ENCODE data around the gene MGRN1. TPM values are rescaled to one million over a fixed set of nuclear protein-coding genes. Genes with fewer than 3 reads are reported as not detected.
A peak's percentile ranks its signal among the peaks of the same experiment; 100 is the strongest.

The MGRN1 gene
- total and polyA plus RNA-seq, 11 donors: 17.9 to 75.0 (median 38.0) TPM

DNA sequence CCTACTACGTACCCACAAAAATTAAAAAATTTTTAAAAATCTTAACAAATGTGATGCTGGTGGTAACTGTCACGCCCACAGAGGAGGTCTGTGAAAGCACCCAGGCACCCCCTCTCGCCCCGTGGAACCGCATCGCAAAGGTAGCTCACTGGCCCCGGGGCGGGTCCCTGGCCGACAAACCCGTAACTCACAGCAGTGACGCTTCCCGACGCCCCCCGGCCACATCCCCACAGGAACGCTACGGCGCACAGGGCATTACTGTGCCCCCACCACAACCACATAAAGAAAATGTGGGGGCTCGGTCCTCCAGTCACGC lies 109.1 kb downstream of the MGRN1 start:
- no peak for ATAC-seq
- no peaks in the 10 kb centered on the region for H3K27me3 ChIP-seq
- peaks cover 0 to 17% (median 15%) of the 10 kb centered on the region in 12 donors for H3K4me1 ChIP-seq
- DNase-seq: peak in 2 of 5 donors; percentile 31 to 54
- peak overlapping the region; percentile 47 to 90 (median 78) for H3K27ac ChIP-seq
- peaks cover 0 to 25% (median 15%) of the 10 kb centered on the region in 9 donors for H3K36me3 ChIP-seq
- no peak for TF ChIP-seq POLR2A (IDR thresholded peaks at IDR 0.05)
- TF ChIP-seq, protein P1, sequence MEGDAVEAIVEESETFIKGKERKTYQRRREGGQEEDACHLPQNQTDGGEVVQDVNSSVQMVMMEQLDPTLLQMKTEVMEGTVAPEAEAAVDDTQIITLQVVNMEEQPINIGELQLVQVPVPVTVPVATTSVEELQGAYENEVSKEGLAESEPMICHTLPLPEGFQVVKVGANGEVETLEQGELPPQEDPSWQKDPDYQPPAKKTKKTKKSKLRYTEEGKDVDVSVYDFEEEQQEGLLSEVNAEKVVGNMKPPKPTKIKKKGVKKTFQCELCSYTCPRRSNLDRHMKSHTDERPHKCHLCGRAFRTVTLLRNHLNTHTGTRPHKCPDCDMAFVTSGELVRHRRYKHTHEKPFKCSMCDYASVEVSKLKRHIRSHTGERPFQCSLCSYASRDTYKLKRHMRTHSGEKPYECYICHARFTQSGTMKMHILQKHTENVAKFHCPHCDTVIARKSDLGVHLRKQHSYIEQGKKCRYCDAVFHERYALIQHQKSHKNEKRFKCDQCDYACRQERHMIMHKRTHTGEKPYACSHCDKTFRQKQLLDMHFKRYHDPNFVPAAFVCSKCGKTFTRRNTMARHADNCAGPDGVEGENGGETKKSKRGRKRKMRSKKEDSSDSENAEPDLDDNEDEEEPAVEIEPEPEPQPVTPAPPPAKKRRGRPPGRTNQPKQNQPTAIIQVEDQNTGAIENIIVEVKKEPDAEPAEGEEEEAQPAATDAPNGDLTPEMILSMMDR (IDR thresholded peaks at IDR 0.05): no peak
- intact Hi-C loops (cut with DNase I): loop anchor here in 6 of 10 donors (1.0 to 10.0 kb wide), 10 partner anchors 33 to 224 kb away; partner anchors contain the start of genes SEC14L5 (in 3 of the 6), ZNF500 (in 2 of the 6), GLYR1 (in 1 of the 6) and NUDT16L1 (in 1 of the 6)
- H3K9me3 ChIP-seq: no peaks in the 10 kb centered on the region
- 0 to 5% (median 1%) methylated on average over 17 to 19 of the region's 19 CpGs for WGBS, 4 donors
- peak overlapping the region; percentile 61 to 99 (median 91) for H3K4me3 ChIP-seq

DNA sequence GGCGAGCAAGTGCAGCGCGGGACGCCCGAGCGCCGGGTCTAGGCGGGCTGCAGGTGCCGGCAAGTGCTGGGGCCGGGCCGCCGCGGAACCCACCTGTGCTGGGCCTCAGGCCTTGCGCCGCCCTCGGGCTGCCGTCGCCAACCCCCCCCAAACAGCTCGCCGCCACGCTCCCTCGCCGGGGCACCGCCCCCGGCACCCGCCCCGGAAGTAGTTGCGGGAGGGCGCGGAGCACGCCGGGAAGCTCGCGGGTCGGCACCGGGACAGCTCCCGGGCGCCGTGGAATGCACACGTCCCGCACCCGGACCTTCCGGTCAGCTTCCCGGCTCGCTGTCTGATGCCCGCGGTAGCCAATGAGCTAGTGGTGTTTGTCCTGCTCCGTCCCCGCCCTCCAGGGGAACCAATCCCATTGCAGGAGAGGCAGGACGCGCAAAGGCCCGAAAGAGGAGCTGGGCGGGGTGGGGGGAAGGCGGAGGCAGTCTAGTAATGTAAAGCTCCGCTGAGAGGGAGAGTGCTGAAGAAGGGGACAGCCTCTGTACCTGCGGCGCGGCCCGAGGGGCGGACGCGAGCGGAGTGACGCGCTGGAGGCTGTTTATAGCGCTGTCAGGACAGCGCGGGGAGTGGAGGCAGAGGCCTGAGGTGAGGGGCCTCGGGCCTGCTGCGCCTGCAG lies 109.6 kb downstream of the MGRN1 start, which contains the start of the genes ANKS3 and DNAAF8:
TSS of gene ANKS3 (minus strand) at position 209 of the 667 bp plus-strand sequence. CDS start 4,122 bp downstream, outside the sequence.
TSS of gene DNAAF8 (plus strand) at position 475 of the 667 bp plus-strand sequence. CDS start 1,978 bp downstream, outside the sequence.
- Histone ChIP-seq H3K36me3 (peaks cover 0 to 20% (median 10%) of the 10 kb centered on the region in 9 donors), H3K4me3 (peak within 1 kb of the TSS; percentile 61 to 99 (median 91)), H3K9me3 (no peaks in the 10 kb centered on the region), H3K27me3 (no peaks in the 10 kb centered on the region), H3K4me1 (peaks cover 0 to 17% (median 15%) of the 10 kb centered on the region in 12 donors), H3K27ac (peak within 1 kb of the TSS; percentile 47 to 90 (median 78))
- DNase-seq (peak; percentile 95 to 99 (median 97)), ATAC-seq (peak; percentile 98 to 99 (median 98))
- peak in 1 of 2 donors; percentile 56 for TF ChIP-seq POLR2A (IDR thresholded peaks at IDR 0.05)
- TF ChIP-seq, protein P1 (IDR thresholded peaks at IDR 0.05): no peak
- 0% methylated on average over 52 to 70 of the region's 70 CpGs for WGBS, 4 donors
- intact Hi-C loops (cut with DNase I): loop anchor here in 6 of 10 donors (1.0 to 10.0 kb wide), 10 partner anchors 33 to 223 kb away; partner anchors contain the start of genes SEC14L5 (in 3 of the 6), ZNF500 (in 2 of the 6), GLYR1 (in 1 of the 6) and NUDT16L1 (in 1 of the 6)

DNA sequence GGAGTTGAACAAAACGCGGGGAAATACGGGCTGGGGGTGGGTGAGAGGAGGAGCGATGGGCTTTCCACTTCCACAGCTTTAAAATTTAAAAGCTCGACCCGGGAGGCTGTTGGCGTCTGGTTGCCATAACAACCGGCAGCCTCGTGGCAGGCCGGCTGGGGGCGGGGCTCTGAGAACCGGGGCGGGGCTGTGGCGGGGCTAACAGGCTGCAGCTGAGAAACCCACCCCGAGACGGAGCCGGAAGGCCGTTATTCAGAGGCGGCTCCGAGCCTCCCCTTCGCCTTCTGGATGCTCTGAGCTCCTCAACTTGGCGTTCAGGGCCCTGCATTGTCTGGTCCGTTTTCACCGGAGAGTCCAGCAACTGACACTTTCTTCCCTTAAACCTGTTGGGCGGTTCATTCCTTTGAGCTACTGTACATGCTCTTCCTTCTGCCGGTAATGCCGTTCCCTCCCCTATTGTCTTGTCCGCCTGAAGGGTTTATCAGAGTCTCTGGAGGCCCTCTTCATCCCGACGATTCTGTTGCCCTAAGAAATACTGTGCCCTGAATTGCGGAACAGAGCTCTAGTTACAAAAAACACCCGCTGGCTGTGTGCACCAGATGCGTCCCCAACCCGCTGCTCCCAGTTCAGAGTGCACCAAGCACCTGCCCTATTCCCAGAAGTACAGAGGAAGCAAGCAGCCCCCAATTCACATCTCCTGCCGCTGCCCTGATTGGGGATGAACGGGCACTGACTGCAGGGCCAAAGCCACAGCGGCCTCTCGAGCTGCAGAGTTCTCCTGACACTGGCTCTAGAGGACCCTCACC lies 110.3 kb downstream of the MGRN1 start:
- intact Hi-C loops (cut with DNase I): loop anchor here in 6 of 10 donors (1.0 to 10.0 kb wide), 10 partner anchors 32 to 222 kb away; partner anchors contain the start of genes SEC14L5 (in 3 of the 6), ZNF500 (in 2 of the 6), GLYR1 (in 1 of the 6) and NUDT16L1 (in 1 of the 6)
- ATAC-seq: peak; percentile 73 to 86 (median 80)

More for the DNA sequence above, 110.3 kb downstream of the MGRN1 start:
- Histone ChIP-seq H3K27ac (peak overlapping the region in 11 of 12 donors; percentile 56 to 90 (median 79)), H3K4me3 (peak overlapping the region; percentile 61 to 99 (median 91)), H3K4me1 (peaks cover 0 to 17% (median 15%) of the 10 kb centered on the region in 12 donors), H3K9me3 (no peaks in the 10 kb centered on the region), H3K36me3 (peaks cover 0 to 13% (median 3%) of the 10 kb centered on the region in 9 donors), H3K27me3 (no peaks in the 10 kb centered on the region)
- TF ChIP-seq, protein P1 (IDR thresholded peaks at IDR 0.05): no peak
- TF ChIP-seq POLR2A (IDR thresholded peaks at IDR 0.05): peak in 1 of 2 donors; percentile 8
- 7 to 10% (median 8%) methylated on average over 27 to 38 of the region's 38 CpGs for WGBS, 4 donors
- DNase-seq: peak; percentile 90 to 94 (median 92)
